HepG2 (cell line): Measurements from ENCODE around the gene NOS2.
"Not testable (repeated sequence)": the region's sequence is repeated elsewhere in the genome, so short reads cannot be mapped to it uniquely, and the experiment has no call there.

Source experiments
- HOXD1 ChIP-seq: sonication (generic); formaldehyde crosslinking; IDR thresholded peaks from 2 replicates; pipeline ENCODE4 v1.5.0; 2020; ENCODE audit warnings: missing genetic modification reagents
- KLF6 ChIP-seq: IDR thresholded peaks from 2 replicates; pipeline ENCODE4 v1.8.0; 2016; ENCODE audit warnings: missing biosample characterization, missing genetic modification reagents
- SP1 ChIP-seq, 2 experiments: fragments of 450-650 bp in 1 of 2; sonication (generic) in 1 of 2; formaldehyde crosslinking in 1 of 2; IDR thresholded peaks; 2 replicates each; pipeline versions ENCODE4 v1.4.0 to v1.6.1; 2016 to 2020; ENCODE audit warnings: missing genetic modification reagents in 1 of 2
- YY1 ChIP-seq: IDR thresholded peaks from 2 replicates; pipeline ENCODE4 v1.6.1; 2011; ENCODE audit warnings: low read length, low read depth, moderate library complexity, mild to moderate bottlenecking; ENCODE audit not compliant: insufficient read depth, insufficient replicate concordance
- ZFP41 ChIP-seq: sonication (generic); formaldehyde crosslinking; IDR thresholded peaks from 2 replicates; pipeline ENCODE4 v1.4.0; 2020; ENCODE audit warnings: mild to moderate bottlenecking, missing genetic modification reagents, borderline replicate concordance
- ZFP62 ChIP-seq: sonication (generic); formaldehyde crosslinking; IDR thresholded peaks from 2 replicates; pipeline ENCODE4 v1.4.0; 2020; ENCODE audit warnings: missing genetic modification reagents
- ZNF124 ChIP-seq: sonication (generic); formaldehyde crosslinking; IDR thresholded peaks from 2 replicates; pipeline ENCODE4 v1.4.0; 2020; ENCODE audit warnings: missing genetic modification reagents
- ZNF484 ChIP-seq: sonication (generic); formaldehyde crosslinking; IDR thresholded peaks from 2 replicates; pipeline ENCODE4 v1.5.1; 2020; ENCODE audit warnings: mild to moderate bottlenecking, low read depth, missing genetic modification reagents, borderline replicate concordance
- ZNF670 ChIP-seq: sonication (generic); formaldehyde crosslinking; IDR thresholded peaks from 2 replicates; pipeline ENCODE4 v1.8.0; 2022; ENCODE audit warnings: mild to moderate bottlenecking, missing genetic modification reagents, borderline replicate concordance
- ZNF740 ChIP-seq: sonication (generic); formaldehyde crosslinking; IDR thresholded peaks from 2 replicates; pipeline ENCODE4 v1.4.0; 2020; ENCODE audit warnings: missing genetic modification reagents
- TF ChIP-seq, protein P1 (sequence below), 2 experiments: sonication (generic) in 1 of 2; formaldehyde crosslinking in 1 of 2; IDR thresholded peaks; 2 replicates each; pipeline versions ENCODE4 v1.5.1 to v1.6.1; 2011 to 2020; ENCODE audit warnings: borderline replicate concordance in 1 of 2, low read depth in 1 of 2, low read length in 1 of 2, mild to moderate bottlenecking in 1 of 2, missing genetic modification reagents in 1 of 2, moderate library complexity in 1 of 2

DNA sequence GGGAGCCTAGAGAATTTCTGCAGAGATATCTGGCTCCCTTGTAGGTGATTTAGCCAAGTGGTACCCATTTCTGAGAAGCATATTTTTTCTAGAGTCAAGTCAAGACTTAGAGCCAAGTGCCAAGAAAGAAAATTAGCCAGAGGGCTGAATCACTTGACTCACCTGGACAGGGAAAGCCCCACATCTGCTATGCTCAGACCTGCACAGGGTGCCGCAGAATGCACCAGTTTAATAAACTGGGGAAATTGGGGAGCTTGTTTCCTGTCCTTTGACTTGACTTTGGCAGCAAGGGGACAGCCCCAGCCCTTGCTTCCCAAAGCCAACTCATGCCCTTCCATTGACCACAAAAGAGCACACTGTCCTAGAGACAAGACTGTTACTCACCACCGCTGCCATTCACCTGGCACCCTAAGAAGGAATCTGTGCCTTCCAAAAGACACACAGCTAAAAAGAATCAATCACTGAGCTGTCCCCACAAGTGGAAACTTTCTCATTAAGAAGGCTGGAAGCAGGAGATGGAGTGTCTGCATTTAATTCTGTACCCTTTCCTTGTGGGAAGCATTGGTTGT, 28.9 kb upstream of the NOS2 start:
- not testable (repeated sequence) for TF ChIP-seq ZNF670 (CRISPR knock-in tag); YY1; KLF6 (CRISPR knock-in tag); ZNF484 (CRISPR knock-in tag); HOXD1 (CRISPR knock-in tag); ZNF124 (CRISPR knock-in tag); ZFP41 (CRISPR knock-in tag); SP1 (IDR thresholded peaks at IDR 0.05); SP1 (CRISPR knock-in tag; IDR thresholded peaks at IDR 0.05); ZFP62 (CRISPR knock-in tag); ZNF740 (CRISPR knock-in tag)
- TF ChIP-seq, protein P1, sequence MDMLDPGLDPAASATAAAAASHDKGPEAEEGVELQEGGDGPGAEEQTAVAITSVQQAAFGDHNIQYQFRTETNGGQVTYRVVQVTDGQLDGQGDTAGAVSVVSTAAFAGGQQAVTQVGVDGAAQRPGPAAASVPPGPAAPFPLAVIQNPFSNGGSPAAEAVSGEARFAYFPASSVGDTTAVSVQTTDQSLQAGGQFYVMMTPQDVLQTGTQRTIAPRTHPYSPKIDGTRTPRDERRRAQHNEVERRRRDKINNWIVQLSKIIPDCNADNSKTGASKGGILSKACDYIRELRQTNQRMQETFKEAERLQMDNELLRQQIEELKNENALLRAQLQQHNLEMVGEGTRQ (IDR thresholded peaks at IDR 0.05; ENCODE audit: low read depth, low read length), result not testable (repeated sequence)
- TF ChIP-seq, protein P1 (CRISPR knock-in tag; IDR thresholded peaks at IDR 0.05; ENCODE audit: borderline replicate concordance), result not testable (repeated sequence)
